OCI-LY3 (cell line): ENCODE data around the gene TMED8.

Source experiments
- H2AFZ ChIP-seq: fragments of 200-600, 300-600 bp; shearing (Covaris generic); 2 replicates; pipeline ENCODE4 v1.6.0; 2014; ENCODE audit warnings: antibody characterized with exemption, low read depth, low read length
- H3K27ac ChIP-seq: fragments of 200-600, 300-600 bp; sonication (generic); 2 replicates; pipeline ENCODE4 v1.5.1; 2014; ENCODE audit warnings: mild to moderate bottlenecking, low read length, moderate library complexity, mixed read lengths
- H3K27me3 ChIP-seq: fragments of 200-600, 300-600 bp; sonication (generic); 2 replicates; pipeline ENCODE4 v1.6.1; 2014; ENCODE audit warnings: low read depth, low read length, mixed read lengths
- H3K36me3 ChIP-seq: fragments of 200-600, 300-600 bp; sonication (generic); replicated peaks from 2 replicates; pipeline ENCODE3; 2014; ENCODE audit warnings: low read depth, low read length, mixed read lengths
- H3K4me1 ChIP-seq: fragments of 300-600, 200-600 bp; sonication (generic); 2 replicates; pipeline ENCODE4 v1.6.1; 2014; ENCODE audit warnings: low read length, mixed read lengths
- H3K4me2 ChIP-seq: fragments of 200-600, 300-600 bp; sonication (generic); 2 replicates; pipeline ENCODE4 v1.6.1; 2014; ENCODE audit warnings: low read length, mixed read lengths
- H3K4me3 ChIP-seq: fragments of 300-600, 200-600 bp; sonication (generic); 2 replicates; pipeline ENCODE4 v1.5.1; 2014; ENCODE audit warnings: antibody characterized with exemption, mild to moderate bottlenecking, low read length, moderate library complexity
- H3K79me2 ChIP-seq: fragments of 300-600, 200-600 bp; shearing (Covaris generic); 2 replicates; pipeline ENCODE4 v1.6.1; 2014; ENCODE audit warnings: mild to moderate bottlenecking, low read length, mixed read lengths
- H3K9ac ChIP-seq: fragments of 300-600, 200-600 bp; shearing (Covaris generic); 2 replicates; pipeline ENCODE4 v1.6.0; 2014; ENCODE audit warnings: mild to moderate bottlenecking, low read length, moderate library complexity
- H3K9me3 ChIP-seq: fragments of 200-600, 300-600 bp; shearing (Covaris generic); 2 replicates; pipeline ENCODE4 v1.6.1; 2014; ENCODE audit warnings: low read length, mixed read lengths; ENCODE audit not compliant: insufficient read depth
- H4K20me1 ChIP-seq: fragments of 200-600, 300-600 bp; sonication (generic); 2 replicates; pipeline ENCODE4 v1.6.1; 2016; ENCODE audit warnings: low read length, mixed read lengths; ENCODE audit not compliant: insufficient read depth
- CTCF ChIP-seq: fragments of 200-600, 300-600 bp; sonication (generic); IDR thresholded peaks from 2 replicates; pipeline ENCODE4 v1.5.1; 2014; ENCODE audit warnings: antibody characterized with exemption, low read length, low read depth
- EZH2phosphoT487 ChIP-seq: fragments of 200-600 bp; shearing (Covaris generic); IDR thresholded peaks from 2 replicates; pipeline ENCODE4 v1.6.1; 2018; ENCODE audit warnings: antibody characterized with exemption, mixed run types, low read depth

The TMED8 gene

DNA sequence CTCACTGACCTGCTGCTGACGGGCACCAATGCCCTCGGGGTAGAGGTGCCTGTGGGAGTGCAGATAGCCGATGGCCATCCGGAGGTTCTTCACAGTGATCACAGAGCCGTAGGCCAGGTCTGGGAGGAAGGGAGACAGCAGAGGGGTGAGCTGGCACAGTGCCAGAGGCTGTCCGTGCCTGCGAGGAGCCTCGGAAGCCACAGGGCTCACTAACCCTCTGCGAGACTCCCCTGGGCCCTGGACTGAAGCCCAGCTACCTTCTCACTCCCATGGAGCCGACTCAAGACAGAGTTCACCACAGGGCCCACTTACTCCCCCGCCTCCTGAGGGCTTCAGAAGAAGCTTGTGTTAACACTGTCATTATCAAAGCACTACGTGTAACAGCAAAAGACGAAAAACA is 80.7 kb downstream of the TMED8 start:
- no peak overlapping the region for H3K4me3 ChIP-seq

GRCh38 chr14:77290705-77291104 is 86.2 kb downstream of the TMED8 start:
- H3K27ac ChIP-seq: no peak overlapping the region
- H3K27me3 ChIP-seq: no peaks in the 10 kb centered on the region
- H3K9me3 ChIP-seq: no peaks in the 10 kb centered on the region
- no peaks in the 10 kb centered on the region for H3K4me1 ChIP-seq
- H4K20me1 ChIP-seq: no peaks in the 10 kb centered on the region
- H3K79me2 ChIP-seq: no peaks in the 10 kb centered on the region
- H3K9ac ChIP-seq: no peak overlapping the region
- peaks cover 5% of the 10 kb centered on the region for H3K36me3 ChIP-seq
- TF ChIP-seq EZH2phosphoT487 (no peak), CTCF (no peak)
- no peak overlapping the region for H3K4me2 ChIP-seq
- H3K4me3 ChIP-seq: no peak overlapping the region
- no peak overlapping the region for H2AFZ ChIP-seq

More for the DNA sequence above, 80.7 kb downstream of the TMED8 start:
- peaks cover 8% of the 10 kb centered on the region for H3K36me3 ChIP-seq
- H3K27me3 ChIP-seq: no peaks in the 10 kb centered on the region
- no peak overlapping the region for H3K4me2 ChIP-seq
- H3K4me1 ChIP-seq: no peaks in the 10 kb centered on the region
- no peaks in the 10 kb centered on the region for H4K20me1 ChIP-seq
- no peaks in the 10 kb centered on the region for H3K79me2 ChIP-seq
- TF ChIP-seq EZH2phosphoT487 (no peak), CTCF (no peak)
- no peak overlapping the region for H2AFZ ChIP-seq
- no peaks in the 10 kb centered on the region for H3K9me3 ChIP-seq
- H3K9ac ChIP-seq: no peak overlapping the region
- no peak overlapping the region for H3K27ac ChIP-seq

DNA sequence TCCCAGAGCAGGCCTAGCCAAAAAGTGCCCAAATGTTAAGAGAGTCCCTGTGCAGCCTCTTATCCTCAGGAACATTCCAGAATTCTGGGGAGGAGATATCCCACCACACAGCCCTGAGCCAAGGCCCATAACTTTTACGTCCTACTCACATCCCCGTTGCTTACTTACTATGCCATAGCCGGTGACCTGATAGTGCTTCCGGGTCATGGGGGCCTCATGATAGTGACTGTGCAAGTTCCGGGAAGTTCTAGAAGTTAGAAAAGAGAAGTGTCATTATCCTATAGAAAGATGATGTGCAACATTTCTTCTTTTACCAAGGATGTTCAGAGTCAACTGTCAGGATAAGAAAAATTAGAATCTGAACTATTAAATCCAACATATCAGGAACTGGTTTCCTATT is 90.3 kb downstream of the TMED8 start:
- Histone ChIP-seq H2AFZ (no peak overlapping the region), H3K4me2 (no peak overlapping the region), H3K9me3 (no peaks in the 10 kb centered on the region), H3K9ac (no peak overlapping the region), H3K36me3 (peaks cover 10% of the 10 kb centered on the region), H3K4me3 (no peak overlapping the region), H4K20me1 (no peaks in the 10 kb centered on the region), H3K79me2 (no peaks in the 10 kb centered on the region), H3K4me1 (peaks cover 6% of the 10 kb centered on the region), H3K27ac (no peak overlapping the region), H3K27me3 (no peaks in the 10 kb centered on the region)
- TF ChIP-seq EZH2phosphoT487 (no peak), CTCF (no peak)
